ENCODE results near the gene AGAP1. TPM values are rescaled to one million over a fixed set of nuclear protein-coding genes. Genes with fewer than 3 reads are reported as not detected.

AGAP1 gene
- total RNA-seq, 1 experiment from 2014 or later, result 25.8 TPM

- H2BK120ac ChIP-seq (ENCODE audit: low read depth, low read length, poor library complexity, severe bottlenecking), result no peak overlapping the region
- no peak overlapping the region for H4K5ac ChIP-seq (ENCODE audit: insufficient read length, low read depth, low read length)
- H3K9me3 ChIP-seq (ENCODE audit: control insufficient read depth, low read depth, low read length), result no peaks in the 10 kb centered on the region
- no peaks in the 10 kb centered on the region for H3K27me3 ChIP-seq (ENCODE audit: insufficient read depth, low read length)
- peaks cover 8 to 10% of the 10 kb centered on the region in 2 experiments for H3K4me1 Mint-ChIP-seq
- H3K27ac Mint-ChIP-seq, result no peak overlapping the region
- H3K4me2 ChIP-seq (ENCODE audit: insufficient read depth, insufficient read length, low read length), result no peak overlapping the region
- DNase-seq, result no peak
- H3K27ac ChIP-seq (ENCODE audit: insufficient read length, low read depth, low read length), result no peak overlapping the region
- no peak overlapping the region for H3K56ac ChIP-seq (ENCODE audit: insufficient read length, low read depth, low read length)
- no peaks in the 10 kb centered on the region for H3K4me1 ChIP-seq (ENCODE audit: insufficient read depth, low read length)
- TF ChIP-seq CTCF (conservative IDR thresholded peaks at IDR 0.05), result no peak
- no peak overlapping the region for H3K4ac ChIP-seq (ENCODE audit: low read depth, low read length)
- no peaks in the 10 kb centered on the region for H4K20me1 ChIP-seq (ENCODE audit: control insufficient read depth, insufficient read depth, insufficient read length)
- H3K14ac ChIP-seq (ENCODE audit: insufficient read depth, low read length), result no peak overlapping the region
- H3K9ac ChIP-seq (ENCODE audit: extremely low read depth, insufficient read length, low read length), result no peak overlapping the region
- H3K36me3 Mint-ChIP-seq (ENCODE audit: insufficient read depth in 1 of 3, low read depth in 3 of 3), result no peaks in the 10 kb centered on the region
- H3K23me2 ChIP-seq (ENCODE audit: insufficient read length, low read depth, low read length, poor library complexity, severe bottlenecking), result no peaks in the 10 kb centered on the region
- H2BK15ac ChIP-seq (ENCODE audit: low read depth, low read length), result no peak overlapping the region
- H4K91ac ChIP-seq (ENCODE audit: insufficient read length, low read depth, low read length), result no peak overlapping the region
- no peak overlapping the region for H2BK5ac ChIP-seq (ENCODE audit: insufficient read length, low read length)
- H3T11ph ChIP-seq (ENCODE audit: low read length), result no peak overlapping the region
- no peak overlapping the region for H2BK12ac ChIP-seq (ENCODE audit: insufficient read length, low read depth, low read length)
- H2BK20ac ChIP-seq (ENCODE audit: low read depth, low read length, poor library complexity, severe bottlenecking), result no peak overlapping the region
- H3K79me1 ChIP-seq (ENCODE audit: insufficient read depth, low read depth, low read length, poor library complexity, severe bottlenecking), result no peaks in the 10 kb centered on the region
- H3K9me3 Mint-ChIP-seq, result peaks cover 5 to 12% of the 10 kb centered on the region in 2 experiments; a peak in 4 of 5 replicates
- no peak overlapping the region for H2AK5ac ChIP-seq (ENCODE audit: insufficient read length, low read length)
- no CpG with 5 or more reads among the region's 5 CpGs for WGBS (ENCODE audit: extremely low coverage, insufficient read length, low lambda C conversion rate)
- no peaks in the 10 kb centered on the region for H3K79me2 ChIP-seq (ENCODE audit: insufficient read depth, low read length)
- peaks cover 4% of the 10 kb centered on the region for H3K27me3 Mint-ChIP-seq (ENCODE audit: low read depth)
- H3K18ac ChIP-seq (ENCODE audit: insufficient read length, low read depth, low read length), result no peak overlapping the region
- no peak overlapping the region for H2AFZ ChIP-seq (ENCODE audit: low read length)
- no peak overlapping the region for H3K4me3 Mint-ChIP-seq
- H4K8ac ChIP-seq (replicated peaks; ENCODE audit: insufficient read length, low read depth, low read length), result no peak overlapping the region
- H3K23ac ChIP-seq (ENCODE audit: insufficient read length, low read depth, low read length), result no peak overlapping the region
These were observed 22.6 kb upstream of the AGAP1 start for GRCh38 chr2:235471186-235471747.

All from H9 (cell line).